ES-I3 (cell line): ENCODE measurements around the gene L3MBTL1.

Source experiments
- H3K36me3 ChIP-seq: 2 replicates; pipeline ENCODE4 v1.6.1; 2013; ENCODE audit warnings: mild to moderate bottlenecking, low read length, control low read depth, moderate library complexity; ENCODE audit not compliant: insufficient read depth
- H3K4me1 ChIP-seq: 2 replicates; pipeline ENCODE4 v1.6.1; 2013; ENCODE audit warnings: mild to moderate bottlenecking, control low read depth, low read length; ENCODE audit not compliant: insufficient read depth
- H3K9ac ChIP-seq: 2 replicates; pipeline ENCODE4 v1.6.1; 2013; ENCODE audit warnings: low read depth, mild to moderate bottlenecking, low read length, moderate library complexity
- H3K9me3 ChIP-seq: 2 replicates; pipeline ENCODE4 v1.6.1; 2013; ENCODE audit warnings: mild to moderate bottlenecking, low read length, moderate library complexity; ENCODE audit not compliant: control insufficient read depth, insufficient read depth

The L3MBTL1 gene

GRCh38 chr20:43548273-43548880, 40.9 kb downstream of the L3MBTL1 start:
- Histone ChIP-seq H3K9me3 (no peaks in the 10 kb centered on the region; the same call in 1 of the 2 replicates), H3K36me3 (0 out of 2 replicates have a peak, but pooled peaks cover 5% of the 10 kb centered on the region), H3K4me1 (0 out of 2 replicates have a peak, but pooled peaks cover 5% of the 10 kb centered on the region), H3K9ac (no peak overlapping the region)

GRCh38 chr20:43549416-43550065, 42.0 kb downstream of the L3MBTL1 start:
- Histone ChIP-seq H3K36me3 (no peaks in the 10 kb centered on the region), H3K9ac (no peak overlapping the region), H3K4me1 (0 out of 2 replicates have a peak, but pooled peaks cover 5% of the 10 kb centered on the region), H3K9me3 (no peaks in the 10 kb centered on the region; the same call in 1 of the 2 replicates)

GRCh38 chr20:43550456-43550855, 43.0 kb downstream of the L3MBTL1 start:
- Histone ChIP-seq H3K4me1 (0 out of 2 replicates have a peak, but pooled peaks cover 5% of the 10 kb centered on the region), H3K9ac (no peak overlapping the region), H3K36me3 (no peaks in the 10 kb centered on the region), H3K9me3 (no peaks in the 10 kb centered on the region; the same call in 1 of the 2 replicates)

- Histone ChIP-seq H3K9me3 (no peaks in the 10 kb centered on the region), H3K36me3 (no peaks in the 10 kb centered on the region), H3K9ac (no peak overlapping the region), H3K4me1 (peaks cover 13% of the 10 kb centered on the region; the same call in 1 of the 2 replicates)
These were observed 46.9 kb downstream of the L3MBTL1 start for GRCh38 chr20:43554369-43554768.

GRCh38 chr20:43558412-43559146, 51.1 kb downstream of the L3MBTL1 start, which contains the start of gene SGK2:
TSS of gene SGK2 (plus strand) at chr20:43559027. CDS start at chr20:43566496, 7,469 bp downstream.
- H3K9ac ChIP-seq: no peak within 1 kb of the TSS
- H3K36me3 ChIP-seq: no peaks in the 10 kb centered on the region
- peaks cover 8% of the 10 kb centered on the region; the same call in 1 of the 2 replicates for H3K4me1 ChIP-seq
- H3K9me3 ChIP-seq: no peaks in the 10 kb centered on the region

- Histone ChIP-seq H3K36me3 (no peaks in the 10 kb centered on the region), H3K9ac (no peak overlapping the region), H3K4me1 (peaks cover 8% of the 10 kb centered on the region; the same call in 1 of the 2 replicates)
These were observed 51.9 kb downstream of the L3MBTL1 start for GRCh38 chr20:43559147-43559987.

GRCh38 chr20:43560974-43561373, 53.5 kb downstream of the L3MBTL1 start:
- no peak overlapping the region for H3K9ac ChIP-seq
- H3K36me3 ChIP-seq: no peaks in the 10 kb centered on the region
- peaks cover 8% of the 10 kb centered on the region; the same call in 1 of the 2 replicates for H3K4me1 ChIP-seq
- no peaks in the 10 kb centered on the region for H3K9me3 ChIP-seq

More at GRCh38 chr20:43559147-43559987, 51.9 kb downstream of the L3MBTL1 start:
- no peaks in the 10 kb centered on the region for H3K9me3 ChIP-seq

GRCh38 chr20:43563429-43563828, 55.9 kb downstream of the L3MBTL1 start:
- H3K9ac ChIP-seq: no peak overlapping the region
- peaks cover 6% of the 10 kb centered on the region; the same call in 1 of the 2 replicates for H3K4me1 ChIP-seq
- H3K36me3 ChIP-seq: no peaks in the 10 kb centered on the region
- H3K9me3 ChIP-seq: no peaks in the 10 kb centered on the region

- H3K9ac ChIP-seq: no peak overlapping the region
- no peaks in the 10 kb centered on the region for H3K36me3 ChIP-seq
- H3K4me1 ChIP-seq: peaks cover under 1% of the 10 kb centered on the region; the same call in 1 of the 2 replicates
These were observed 56.5 kb downstream of the L3MBTL1 start for GRCh38 chr20:43563991-43564390.

GRCh38 chr20:43564455-43564854, 57.0 kb downstream of the L3MBTL1 start:
- H3K4me1 ChIP-seq: no peaks in the 10 kb centered on the region
- no peak overlapping the region for H3K9ac ChIP-seq
- H3K9me3 ChIP-seq: no peaks in the 10 kb centered on the region
- no peaks in the 10 kb centered on the region for H3K36me3 ChIP-seq

More at GRCh38 chr20:43563991-43564390, 56.5 kb downstream of the L3MBTL1 start:
- no peaks in the 10 kb centered on the region for H3K9me3 ChIP-seq

GRCh38 chr20:43564993-43565757, 57.7 kb downstream of the L3MBTL1 start:
- H3K4me1 ChIP-seq: no peaks in the 10 kb centered on the region
- H3K9ac ChIP-seq: no peak overlapping the region

GRCh38 chr20:43565758-43566104, 58.2 kb downstream of the L3MBTL1 start:
- H3K9me3 ChIP-seq: no peaks in the 10 kb centered on the region
- no peaks in the 10 kb centered on the region for H3K36me3 ChIP-seq
- H3K4me1 ChIP-seq: no peaks in the 10 kb centered on the region
- no peak overlapping the region for H3K9ac ChIP-seq

More at GRCh38 chr20:43564993-43565757, 57.7 kb downstream of the L3MBTL1 start:
- H3K9me3 ChIP-seq: no peaks in the 10 kb centered on the region
- no peaks in the 10 kb centered on the region for H3K36me3 ChIP-seq

GRCh38 chr20:43567477-43567876, 60.0 kb downstream of the L3MBTL1 start:
- no peaks in the 10 kb centered on the region for H3K9me3 ChIP-seq
- no peak overlapping the region for H3K9ac ChIP-seq
- no peaks in the 10 kb centered on the region for H3K4me1 ChIP-seq
- H3K36me3 ChIP-seq: no peaks in the 10 kb centered on the region
